H1 (cell line): ENCODE results near the gene HEBP1. TPM values are rescaled to one million over a fixed set of nuclear protein-coding genes. Genes with fewer than 3 reads are reported as not detected.

Experiments used
- CTCF ChIA-PET: fragments of 300-600 bp; sonication (Branson Sonifier 250); formaldehyde crosslinking; loops from one replicate; lab custom pipeline; 2021; ENCODE audit not compliant: partially characterized antibody; lab: Charles Lee
- POLR2A ChIA-PET: fragments of 300-600 bp; sonication (Branson Sonifier 250); formaldehyde crosslinking; loops from one replicate; lab custom pipeline; 2021; ENCODE audit warnings: inconsistent platforms; ENCODE audit not compliant: partially characterized antibody; lab: Charles Lee
- DNase-seq, 2 experiments: peaks; one replicate each; pipeline versions ENCODE4 v3.0.0 to v3.0.0-alpha.2; 2010 to 2022; ENCODE audit warnings: low spot score in 2 of 2, low read depth in 1 of 2, mixed read lengths in 1 of 2
- FAIRE-seq: peaks from 2 replicates; lab custom pipeline; 2011; peaks lifted over from hg19 to GRCh38; lab: Jason Lieb, UNC
- H2AFZ ChIP-seq: 2 replicates; pipeline ENCODE4 v1.8.1; 2012; ENCODE audit warnings: low read length, inconsistent platforms
- H2AK5ac ChIP-seq: 2 replicates; pipeline ENCODE4 v1.6.1; 2013; ENCODE audit warnings: low read depth, low read length
- H2BK120ac ChIP-seq: replicated peaks from 2 replicates; pipeline ENCODE3; 2013; ENCODE audit warnings: low read depth, low read length, inconsistent platforms
- H2BK12ac ChIP-seq: 2 replicates; pipeline ENCODE4 v1.6.1; 2013; ENCODE audit warnings: low read depth, low read length
- H2BK15ac ChIP-seq: 2 replicates; pipeline ENCODE4 v1.6.1; 2013; ENCODE audit warnings: low read length
- H2BK20ac ChIP-seq: 2 replicates; pipeline ENCODE4 v1.6.1; 2013; ENCODE audit warnings: low read length
- H2BK5ac ChIP-seq: 2 replicates; pipeline ENCODE4 v1.6.1; 2013; ENCODE audit warnings: low read depth, low read length
- H3K14ac ChIP-seq: 2 replicates; pipeline ENCODE4 v1.6.1; 2013; ENCODE audit warnings: inconsistent platforms; ENCODE audit not compliant: insufficient read length
- H3K18ac ChIP-seq: 2 replicates; pipeline ENCODE4 v1.6.1; 2013; ENCODE audit warnings: low read length; ENCODE audit errors: extremely low read depth
- H3K23ac ChIP-seq: 2 replicates; pipeline ENCODE4 v1.6.1; 2013; ENCODE audit warnings: inconsistent platforms; ENCODE audit not compliant: insufficient read length
- H3K23me2 ChIP-seq: 2 replicates; pipeline ENCODE4 v1.6.1; 2013; ENCODE audit warnings: low read depth, low read length
- H3K27ac ChIP-seq: 2 replicates; pipeline ENCODE4 v1.6.1; 2011; ENCODE audit warnings: low read depth, low read length, inconsistent platforms
- H3K27me3 ChIP-seq, 4 experiments: replicated peaks in 1 of 4; 1 replicate in 1 of 4; 2 replicates in 3 of 4; pipeline versions ENCODE4 v1.6.1 to v1.8.1; 2011 to 2013; ENCODE audit warnings: low read length in 3 of 4, mild to moderate bottlenecking in 3 of 4, inconsistent platforms in 2 of 4, mixed read lengths in 2 of 4, moderate library complexity in 1 of 4; ENCODE audit not compliant: control insufficient read depth in 3 of 4, insufficient read depth in 3 of 4; ENCODE audit errors: extremely low read depth in 1 of 4
- H3K36me3 ChIP-seq, 4 experiments: 2 replicates each; pipeline versions ENCODE4 v1.6.1 to v1.8.1; 2011 to 2013; ENCODE audit warnings: mild to moderate bottlenecking in 4 of 4, low read length in 3 of 4, moderate library complexity in 2 of 4, control low read depth in 1 of 4, inconsistent platforms in 1 of 4; ENCODE audit not compliant: insufficient read depth in 4 of 4, control insufficient read depth in 2 of 4
- H3K4ac ChIP-seq: replicated peaks from 2 replicates; pipeline ENCODE3; 2013; ENCODE audit warnings: low read length, low read depth, mixed read lengths, inconsistent platforms; ENCODE audit not compliant: insufficient read length
- H3K4me1 ChIP-seq, 4 experiments: replicated peaks in 1 of 4; 1 replicate in 1 of 4; 2 replicates in 3 of 4; pipeline versions ENCODE4 v1.6.1 to v1.8.1; 2011 to 2013; ENCODE audit warnings: low read length in 3 of 4, inconsistent platforms in 2 of 4, mixed read lengths in 1 of 4; ENCODE audit not compliant: insufficient read depth in 4 of 4, control insufficient read depth in 3 of 4
- H3K4me2 ChIP-seq, 2 experiments: 2 replicates each; pipeline versions ENCODE4 v1.6.1 to v1.8.1; 2011 to 2013; ENCODE audit warnings: low read depth in 2 of 2, low read length in 2 of 2, control low read depth in 1 of 2, inconsistent platforms in 1 of 2, mild to moderate bottlenecking in 1 of 2; ENCODE audit not compliant: insufficient read depth in 1 of 2
- H3K4me3 ChIP-seq, 4 experiments: fragments of 200-600, 300-600 bp in 1 of 4; sonication (generic), shearing (Covaris generic), sonication (Bioruptor Twin) in 1 of 4; 2 replicates each; pipeline versions ENCODE4 v1.5.1 to v1.8.1; 2011 to 2016; ENCODE audit warnings: low read length in 4 of 4, low read depth in 3 of 4, control low read depth in 2 of 4, inconsistent platforms in 2 of 4, mild to moderate bottlenecking in 2 of 4, mixed read lengths in 1 of 4, moderate library complexity in 1 of 4; ENCODE audit not compliant: insufficient read depth in 2 of 4; ENCODE audit errors: extremely low read depth in 1 of 4
- H3K56ac ChIP-seq: replicated peaks from 2 replicates; pipeline ENCODE3; 2013; ENCODE audit warnings: low read depth, mild to moderate bottlenecking, mixed read lengths, low read length, inconsistent platforms; ENCODE audit not compliant: insufficient read length
- H3K79me1 ChIP-seq: 2 replicates; pipeline ENCODE4 v1.6.1; 2013; ENCODE audit warnings: low read depth, low read length, control low read depth
- H3K79me2 ChIP-seq, 2 experiments: 2 replicates each; pipeline versions ENCODE4 v1.6.1 to v1.8.1; 2012 to 2013; ENCODE audit warnings: low read length in 2 of 2, mild to moderate bottlenecking in 2 of 2, inconsistent platforms in 1 of 2; ENCODE audit not compliant: insufficient read depth in 2 of 2, control insufficient read depth in 1 of 2
- H3K9ac ChIP-seq, 4 experiments: replicated peaks in 1 of 4; 1 replicate in 1 of 4; 2 replicates in 3 of 4; pipeline versions ENCODE4 v1.6.1 to v1.8.1; 2011 to 2013; ENCODE audit warnings: low read depth in 3 of 4, low read length in 3 of 4, control low read depth in 2 of 4, mild to moderate bottlenecking in 2 of 4, moderate library complexity in 2 of 4, inconsistent platforms in 1 of 4; ENCODE audit errors: extremely low read depth in 1 of 4
- H3K9me3 ChIP-seq, 2 experiments: 2 replicates each; pipeline versions ENCODE4 v1.6.1 to v1.8.1; 2012 to 2013; ENCODE audit warnings: mild to moderate bottlenecking in 2 of 2, moderate library complexity in 2 of 2, control low read depth in 1 of 2, inconsistent platforms in 1 of 2, low read depth in 1 of 2, low read length in 1 of 2, mixed read lengths in 1 of 2; ENCODE audit not compliant: insufficient read depth in 2 of 2
- H4K20me1 ChIP-seq, 2 experiments: replicated peaks in 1 of 2; 2 replicates each; pipeline versions ENCODE3 to v1.8.1; 2011 to 2013; ENCODE audit warnings: inconsistent platforms in 2 of 2, low read length in 2 of 2, mild to moderate bottlenecking in 1 of 2; ENCODE audit not compliant: insufficient read depth in 2 of 2, control insufficient read depth in 1 of 2
- H4K5ac ChIP-seq: 2 replicates; pipeline ENCODE4 v1.6.1; 2013; ENCODE audit warnings: low read length, low read depth, mixed read lengths, inconsistent platforms; ENCODE audit not compliant: insufficient read length
- H4K8ac ChIP-seq: 2 replicates; pipeline ENCODE4 v1.8.0; 2013; ENCODE audit warnings: mild to moderate bottlenecking, moderate library complexity, low read length, inconsistent platforms; ENCODE audit not compliant: insufficient read depth; ENCODE audit errors: extremely low read depth
- H4K91ac ChIP-seq: replicated peaks from 2 replicates; pipeline ENCODE3; 2013; ENCODE audit warnings: low read length, mixed read lengths, inconsistent platforms; ENCODE audit not compliant: insufficient read length
- GTF2F1 ChIP-seq: IDR thresholded peaks from 2 replicates; pipeline ENCODE4 v1.6.1; 2012; ENCODE audit warnings: low read depth, low read length, improper control_type of control experiment, borderline replicate concordance
- JUN ChIP-seq: IDR thresholded peaks from 2 replicates; pipeline ENCODE4 v1.6.1; 2011; ENCODE audit warnings: low read depth, mild to moderate bottlenecking, improper control_type of control experiment, low read length
- KDM1A ChIP-seq: fragments of 200-600, 300-600 bp; sonication (generic); IDR thresholded peaks from 2 replicates; pipeline ENCODE4 v1.7.1; 2016; ENCODE audit warnings: mild to moderate bottlenecking, low read length, borderline replicate concordance
- RBBP5 ChIP-seq: IDR thresholded peaks from 2 replicates; pipeline ENCODE4 v1.7.1; 2012; ENCODE audit warnings: low read depth, mild to moderate bottlenecking, inconsistent platforms, low read length, moderate library complexity, borderline replicate concordance
- RNF2 ChIP-seq: fragments of 200-900, 300-1000 bp; sonication (generic); IDR thresholded peaks from 2 replicates; pipeline ENCODE4 v1.7.1; 2016; ENCODE audit warnings: borderline replicate concordance, low read depth, mild to moderate bottlenecking, antibody characterized with exemption, low read length; ENCODE audit not compliant: poor library complexity, severe bottlenecking; ENCODE audit errors: missing control alignments
- SIN3A ChIP-seq, 2 experiments: IDR thresholded peaks in 1 of 2; conservative IDR thresholded peaks in 1 of 2; 2 replicates each; pipeline ENCODE4 v1.6.1; 2011 to 2012; ENCODE audit warnings: low read length in 2 of 2, improper control_type of control experiment in 1 of 2, low read depth in 1 of 2, mild to moderate bottlenecking in 1 of 2
- SIRT6 ChIP-seq: IDR thresholded peaks from one replicate; pipeline ENCODE4 v1.7.1; 2012; ENCODE audit warnings: low read length, inconsistent platforms
- SP4 ChIP-seq: IDR thresholded peaks from 2 replicates; pipeline ENCODE4 v1.6.1; 2012; ENCODE audit warnings: low read length, inconsistent platforms
- TBP ChIP-seq: IDR thresholded peaks from 2 replicates; pipeline ENCODE4 v1.6.1; 2011; ENCODE audit warnings: low read depth, low read length, improper control_type of control experiment
- ZNF274 ChIP-seq: IDR thresholded peaks from 2 replicates; pipeline ENCODE4 v1.7.0; 2012; ENCODE audit warnings: low read length, borderline replicate concordance; ENCODE audit errors: extremely low read depth
- whole genome bisulfite sequencing, 2 experiments: shearing (Covaris generic) in 1 of 2; methylation state at CpG; one replicate each; pipeline versions ENCODE4 v1.1.6 to v1.1.7; 2013 to 2015; ENCODE audit warnings: low lambda C conversion rate in 2 of 2, mixed read lengths in 2 of 2, inconsistent platforms in 1 of 2, low coverage in 1 of 2, missing lambda C conversion rate in 1 of 2; ENCODE audit not compliant: insufficient replicate concordance in 2 of 2, insufficient coverage in 1 of 2, insufficient read length in 1 of 2; ENCODE audit errors: extremely low coverage in 1 of 2, missing lambda C conversion rate in 1 of 2; 5-methylcytosine and 5-hydroxymethylcytosine counted together
- polyA plus RNA-seq, 7 experiments: library from polyadenylated mRNA; depleted of rRNA in 3 of 7; stranded (reverse) in 5 of 7; unstranded in 2 of 7; fragments of >200 nt in 5 of 7; fragments of 200-250 nt in 2 of 7; gene quantifications; 1 replicate in 5 of 7; 2 replicates in 1 of 7; 4 replicates in 1 of 7; pipeline versions ENCODE4 v1.2.1 to v1.2.3, GENCODE V29; 2011 to 2013; ENCODE audit warnings: missing spikeins in 2 of 7, mixed read lengths in 2 of 7
- total RNA-seq: library from RNA; stranded (reverse); fragmentation: NEBNext Ultra II Directional; extraction: Animal tissue kit (Norgen Biotek cat#: 25700); gene quantifications from 2 replicates; pipeline ENCODE4 v1.2.1, GENCODE V29; 2021
- TF ChIP-seq, protein P1 (sequence below): IDR thresholded peaks from 2 replicates; pipeline ENCODE4 v1.6.1; 2012; ENCODE audit warnings: inconsistent platforms
- TF ChIP-seq, protein P2 (sequence below): IDR thresholded peaks from 2 replicates; pipeline ENCODE4 v1.6.1; 2011; ENCODE audit warnings: low read depth, mild to moderate bottlenecking, low read length; ENCODE audit not compliant: insufficient read depth

HEBP1 gene
- total and polyA plus RNA-seq, 2 of the 8 experiments (the other 6 are each of a cell fraction or from before 2014, with no cell fraction given), result 30.8 to 56.1 TPM

GRCh38 chr12:13049816-13050215, 49.8 kb upstream of the HEBP1 start:
- 84% methylated on average over 3 of the region's 3 CpGs; no CpG with 5 or more reads in 1 of the 2 experiments for WGBS, 2 experiments
- Histone ChIP-seq H3K23ac (no peak overlapping the region), H2BK20ac (no peak overlapping the region), H2AFZ (no peak overlapping the region), H3K4ac (no peak overlapping the region), H3K4me2 (no peak overlapping the region), H3K79me2 (peaks cover 0 to 63% of the 10 kb centered on the region in 2 experiments; a peak in 2 of 4 replicates), H4K8ac (no peak overlapping the region), H2BK12ac (no peak overlapping the region), H3K36me3 (no peaks in the 10 kb centered on the region; a peak in 5 of 8 replicates), H3K9ac (no peak overlapping the region), H3K4me3 (no peak overlapping the region), H2BK120ac (no peak overlapping the region), H3K56ac (no peak overlapping the region), H4K20me1 (peaks cover 0 to 1% of the 10 kb centered on the region in 2 experiments), H3K79me1 (peaks cover 2% of the 10 kb centered on the region; the same call in 1 of the 2 replicates), H2AK5ac (no peak overlapping the region), H3K23me2 (peaks cover 2% of the 10 kb centered on the region; the same call in 1 of the 2 replicates), H4K91ac (no peak overlapping the region), H3K27me3 (no peaks in the 10 kb centered on the region), H3K27ac (no peak overlapping the region), H3K9me3 (peaks cover 12 to 14% of the 10 kb centered on the region in 2 experiments; a peak in 3 of 4 replicates), H3K18ac (no peak overlapping the region), H4K5ac (no peak overlapping the region), H3K4me1 (peaks cover 0 to 7% (median 4%) of the 10 kb centered on the region in 4 experiments; a peak in 3 of 7 replicates), H2BK5ac (no peak overlapping the region), H2BK15ac (no peak overlapping the region), H3K14ac (no peak overlapping the region)
- ChIA-PET POLR2A (interaction anchor here (0.7 to 1.3 kb wide), 2 partner anchors 16 to 37 kb away, joined by 3 read pairs; no protein-coding TSS in a partner anchor), CTCF (interaction anchor here (1.0 to 1.2 kb wide), 2 partner anchors 64 to 134 kb away, joined by 3 to 5 read pairs; no protein-coding TSS in a partner anchor)
- DNase-seq (no peak), FAIRE-seq (peak; percentile 7)
- TF ChIP-seq RNF2 (no peak), TBP (no peak), KDM1A (no peak), ZNF274 (no peak), SIRT6 (no peak), GTF2F1 (no peak), RBBP5 (no peak), SP4 (no peak), SIN3A (conservative IDR thresholded peaks at IDR 0.05 in 1 of 2, IDR thresholded peaks at IDR 0.05 in 1 of 2; ENCODE audit: low read depth in 1 of 2, low read length in 2 of 2) (no peak), JUN (no peak)
- TF ChIP-seq, protein P1, sequence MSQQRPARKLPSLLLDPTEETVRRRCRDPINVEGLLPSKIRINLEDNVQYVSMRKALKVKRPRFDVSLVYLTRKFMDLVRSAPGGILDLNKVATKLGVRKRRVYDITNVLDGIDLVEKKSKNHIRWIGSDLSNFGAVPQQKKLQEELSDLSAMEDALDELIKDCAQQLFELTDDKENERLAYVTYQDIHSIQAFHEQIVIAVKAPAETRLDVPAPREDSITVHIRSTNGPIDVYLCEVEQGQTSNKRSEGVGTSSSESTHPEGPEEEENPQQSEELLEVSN, result no peak
- TF ChIP-seq, protein P2, sequence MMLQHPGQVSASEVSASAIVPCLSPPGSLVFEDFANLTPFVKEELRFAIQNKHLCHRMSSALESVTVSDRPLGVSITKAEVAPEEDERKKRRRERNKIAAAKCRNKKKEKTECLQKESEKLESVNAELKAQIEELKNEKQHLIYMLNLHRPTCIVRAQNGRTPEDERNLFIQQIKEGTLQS, result no peak
